Cardiac fibroblast (primary cell): ENCODE measurements around the gene TECPR2.
A peak's percentile ranks its signal among the peaks of the same experiment; 100 is the strongest.

ENCODE experiments used
- DNase-seq, 2 donors: peaks; one replicate each; pipeline versions ENCODE4 v3.0.0 to v3.0.0-alpha.2; 2010; ENCODE audit warnings: low read depth in 2 of 2
- H3K4me3 ChIP-seq, 2 donors: replicated peaks in 1 of 2; 1 replicate in 1 of 2; 2 replicates in 1 of 2; pipeline ENCODE4 v1.5.1; 2011; ENCODE audit warnings: low read depth in 2 of 2, low read length in 2 of 2, mild to moderate bottlenecking in 2 of 2, moderate library complexity in 1 of 2
- CTCF ChIP-seq: IDR thresholded peaks from one replicate; pipeline ENCODE4 v1.5.1; 2011; ENCODE audit warnings: low read depth, mild to moderate bottlenecking, low read length, inconsistent platforms

The TECPR2 gene

GRCh38 chr14:102362545-102363181 is at the start of gene TECPR2, which contains the start of gene CINP:
Gene TECPR2, plus strand, starts transcription at chr14:102362941. Its CDS starts 13,781 bp downstream, at chr14:102376722.
Gene CINP, minus strand, starts transcription at chr14:102362890. Its CDS starts 39 bp downstream, at chr14:102362851.
- DNase-seq: peak; percentile 94 to 97
- no peak for TF ChIP-seq CTCF
- peak within 1 kb of the TSS; percentile 77 to 86 for H3K4me3 ChIP-seq

GRCh38 chr14:102314242-102315011 is 48.3 kb upstream of the TECPR2 start:
- peak; percentile 86 for TF ChIP-seq CTCF
- DNase-seq: peak; percentile 89 to 90

GRCh38 chr14:102315121-102315520 is 47.6 kb upstream of the TECPR2 start:
- no peak for DNase-seq
- no peak overlapping the region for H3K4me3 ChIP-seq
- no peak for TF ChIP-seq CTCF

More at GRCh38 chr14:102314242-102315011, 48.3 kb upstream of the TECPR2 start:
- H3K4me3 ChIP-seq: peak overlapping the region; percentile 43 to 47

- TF ChIP-seq CTCF: no peak
- H3K4me3 ChIP-seq: peak overlapping the region; percentile 31 to 42
- DNase-seq: peak; percentile 83 to 86
These were observed 46.4 kb upstream of the TECPR2 start for GRCh38 chr14:102316338-102316742.

- TF ChIP-seq CTCF: peak; percentile 65
- peak overlapping the region; percentile 55 to 58 for H3K4me3 ChIP-seq
- peak; percentile 95 for DNase-seq
These were observed 45.8 kb upstream of the TECPR2 start for GRCh38 chr14:102316743-102317563.

GRCh38 chr14:102317564-102318248 is 45.0 kb upstream of the TECPR2 start:
- TF ChIP-seq CTCF: no peak
- peak; percentile 26 to 33 for DNase-seq
- peak overlapping the region; percentile 55 to 58 for H3K4me3 ChIP-seq
